Measurements from ENCODE around the gene GORAB. TPM values are rescaled to one million over a fixed set of nuclear protein-coding genes. Genes with fewer than 3 reads are reported as not detected.

GORAB gene
- total and polyA plus RNA-seq, 4 donors: 7.6 to 17.3 (median 11.9) TPM

DNA sequence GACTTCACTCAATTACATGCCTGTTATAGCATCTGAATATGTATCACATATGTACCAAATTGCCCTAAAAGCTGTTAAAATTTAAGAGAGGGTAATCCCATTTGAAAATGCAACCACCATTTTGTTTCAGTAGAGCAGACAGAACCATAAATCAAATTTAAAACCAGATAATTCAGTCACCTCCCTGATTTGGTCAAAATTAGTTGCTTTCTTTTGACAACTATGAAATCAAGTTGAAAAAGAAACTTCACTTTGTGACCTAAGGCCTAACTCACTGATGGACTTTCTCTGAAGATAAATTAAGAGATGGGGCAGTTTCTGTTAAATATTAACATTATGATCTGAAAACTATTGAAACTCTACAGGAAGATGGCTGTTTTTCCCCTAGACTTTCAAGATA is 6.7 kb downstream of the GORAB start:
- Histone ChIP-seq H3K9ac (ENCODE audit: insufficient read depth in 1 of 2, low read length in 2 of 2) (no peak overlapping the region), H3K36me3 (ENCODE audit: control insufficient read depth in 4 of 4, insufficient read depth in 4 of 4, low read length in 4 of 4) (peaks cover 3 to 29% (median 20%) of the 10 kb centered on the region in 4 donors), H3K27me3 (ENCODE audit: control insufficient read depth in 3 of 3, insufficient read depth in 3 of 3, low read length in 2 of 3) (no peaks in the 10 kb centered on the region), H3K27ac (ENCODE audit: low read depth in 1 of 2, low read length in 1 of 2) (peak overlapping the region in 1 of 2 donors; percentile 49), H3K4me3 (no peak overlapping the region), H3K4me1 (ENCODE audit: control insufficient read depth in 5 of 5, insufficient read depth in 5 of 5, low read length in 5 of 5) (peaks cover 0 to 3% (median 0%) of the 10 kb centered on the region in 5 donors), H3K9me3 (ENCODE audit: control insufficient read depth in 4 of 4, insufficient read depth in 3 of 4, low read length in 3 of 4) (no peaks in the 10 kb centered on the region)
- no peak for ATAC-seq (ENCODE audit: insufficient read depth, low FRiP score)
- TF ChIP-seq, protein P1, sequence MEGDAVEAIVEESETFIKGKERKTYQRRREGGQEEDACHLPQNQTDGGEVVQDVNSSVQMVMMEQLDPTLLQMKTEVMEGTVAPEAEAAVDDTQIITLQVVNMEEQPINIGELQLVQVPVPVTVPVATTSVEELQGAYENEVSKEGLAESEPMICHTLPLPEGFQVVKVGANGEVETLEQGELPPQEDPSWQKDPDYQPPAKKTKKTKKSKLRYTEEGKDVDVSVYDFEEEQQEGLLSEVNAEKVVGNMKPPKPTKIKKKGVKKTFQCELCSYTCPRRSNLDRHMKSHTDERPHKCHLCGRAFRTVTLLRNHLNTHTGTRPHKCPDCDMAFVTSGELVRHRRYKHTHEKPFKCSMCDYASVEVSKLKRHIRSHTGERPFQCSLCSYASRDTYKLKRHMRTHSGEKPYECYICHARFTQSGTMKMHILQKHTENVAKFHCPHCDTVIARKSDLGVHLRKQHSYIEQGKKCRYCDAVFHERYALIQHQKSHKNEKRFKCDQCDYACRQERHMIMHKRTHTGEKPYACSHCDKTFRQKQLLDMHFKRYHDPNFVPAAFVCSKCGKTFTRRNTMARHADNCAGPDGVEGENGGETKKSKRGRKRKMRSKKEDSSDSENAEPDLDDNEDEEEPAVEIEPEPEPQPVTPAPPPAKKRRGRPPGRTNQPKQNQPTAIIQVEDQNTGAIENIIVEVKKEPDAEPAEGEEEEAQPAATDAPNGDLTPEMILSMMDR (IDR thresholded peaks at IDR 0.05; ENCODE audit: control extremely low read depth, extremely low read depth): no peak
- no peak for DNase-seq

DNA sequence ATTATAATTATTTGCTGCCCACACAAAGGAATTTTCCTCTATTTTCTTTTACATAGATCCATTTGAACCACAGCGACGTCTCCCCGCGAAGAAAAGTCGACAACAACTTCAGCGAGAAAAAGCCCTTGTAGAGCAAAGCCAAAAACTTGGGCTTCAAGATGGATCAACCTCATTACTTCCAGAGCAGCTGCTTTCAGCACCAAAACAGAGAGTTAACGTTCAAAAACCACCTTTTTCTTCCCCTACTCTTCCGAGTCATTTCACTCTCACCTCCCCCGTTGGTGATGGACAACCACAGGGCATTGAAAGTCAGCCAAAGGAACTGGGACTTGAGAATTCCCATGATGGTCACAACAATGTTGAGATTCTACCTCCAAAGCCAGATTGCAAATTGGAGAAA is 7.2 kb downstream of the GORAB start:
- H3K9me3 ChIP-seq (ENCODE audit: control insufficient read depth in 4 of 4, insufficient read depth in 3 of 4, low read length in 3 of 4): no peaks in the 10 kb centered on the region
- 96 to 98% methylated on average over 9 of the region's 9 CpGs for WGBS, 2 donors
- TF ChIP-seq, protein P1 (IDR thresholded peaks at IDR 0.05; ENCODE audit: control extremely low read depth, extremely low read depth): no peak
- DNase-seq: no peak
- H3K27me3 ChIP-seq (ENCODE audit: control insufficient read depth in 3 of 3, insufficient read depth in 3 of 3, low read length in 2 of 3): no peaks in the 10 kb centered on the region
- peaks cover 3 to 31% (median 20%) of the 10 kb centered on the region in 4 donors for H3K36me3 ChIP-seq (ENCODE audit: control insufficient read depth in 4 of 4, insufficient read depth in 4 of 4, low read length in 4 of 4)
- ATAC-seq (ENCODE audit: insufficient read depth, low FRiP score): no peak
- H3K4me1 ChIP-seq (ENCODE audit: control insufficient read depth in 5 of 5, insufficient read depth in 5 of 5, low read length in 5 of 5): peaks cover 0 to 2% (median 0%) of the 10 kb centered on the region in 5 donors
- no peak overlapping the region for H3K27ac ChIP-seq (ENCODE audit: low read depth in 1 of 2, low read length in 1 of 2)
- no peak overlapping the region for H3K9ac ChIP-seq (ENCODE audit: insufficient read depth in 1 of 2, low read length in 2 of 2)
- no peak overlapping the region for H3K4me3 ChIP-seq

DNA sequence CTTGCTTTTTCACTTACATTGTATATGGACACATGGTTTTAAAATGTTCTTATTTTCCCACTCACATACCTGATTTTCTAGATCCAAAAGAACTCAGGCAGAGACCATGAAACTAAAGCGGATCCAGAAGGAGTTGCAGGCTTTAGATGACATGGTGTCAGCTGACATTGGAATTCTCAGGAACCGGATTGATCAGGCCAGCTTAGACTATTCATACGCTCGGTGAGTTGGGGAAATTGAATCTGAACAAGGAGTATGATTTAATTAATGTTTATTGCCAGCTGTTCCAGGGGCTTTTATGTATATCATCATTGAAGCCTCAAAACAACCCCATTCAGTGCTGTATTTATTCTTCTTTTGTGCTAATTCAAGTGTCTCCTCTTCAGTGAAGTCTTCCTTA is 12.7 kb downstream of the GORAB start:
- Histone ChIP-seq H3K4me3 (no peak overlapping the region), H3K27ac (ENCODE audit: low read depth in 1 of 2, low read length in 1 of 2) (no peak overlapping the region), H3K9ac (ENCODE audit: insufficient read depth in 1 of 2, low read length in 2 of 2) (no peak overlapping the region), H3K27me3 (ENCODE audit: control insufficient read depth in 3 of 3, insufficient read depth in 3 of 3, low read length in 2 of 3) (no peaks in the 10 kb centered on the region), H3K9me3 (ENCODE audit: control insufficient read depth in 4 of 4, insufficient read depth in 3 of 4, low read length in 3 of 4) (no peaks in the 10 kb centered on the region), H3K4me1 (ENCODE audit: control insufficient read depth in 5 of 5, insufficient read depth in 5 of 5, low read length in 5 of 5) (no peaks in the 10 kb centered on the region), H3K36me3 (ENCODE audit: control insufficient read depth in 4 of 4, insufficient read depth in 4 of 4, low read length in 4 of 4) (peaks cover 11 to 51% (median 32%) of the 10 kb centered on the region in 4 donors)
- ATAC-seq (ENCODE audit: insufficient read depth, low FRiP score) (no peak), DNase-seq (no peak)
- WGBS, 2 donors: 98 to 99% methylated on average over 4 of the region's 4 CpGs
- TF ChIP-seq, protein P1 (IDR thresholded peaks at IDR 0.05; ENCODE audit: control extremely low read depth, extremely low read depth): no peak

DNA sequence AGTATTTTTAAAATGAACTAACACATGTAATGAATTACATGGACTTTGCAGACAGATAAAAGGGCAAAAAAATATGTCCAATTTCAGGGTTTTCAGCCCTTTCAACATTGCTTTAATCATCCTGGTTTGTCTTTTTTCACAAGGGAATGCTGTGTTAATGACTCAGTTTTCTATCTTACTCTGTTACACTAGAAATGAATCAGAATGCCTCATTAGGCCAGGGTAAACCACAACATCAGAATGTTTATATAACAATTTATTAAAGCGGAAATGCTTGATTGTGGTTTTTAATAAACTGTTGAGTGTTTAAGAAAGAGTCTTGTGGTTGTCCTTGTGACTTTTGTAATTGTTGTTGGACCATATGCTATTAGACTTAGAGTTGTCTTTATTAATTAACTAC is 13.5 kb downstream of the GORAB start:
- TF ChIP-seq, protein P1 (IDR thresholded peaks at IDR 0.05; ENCODE audit: control extremely low read depth, extremely low read depth): no peak
- peaks cover 11 to 53% (median 34%) of the 10 kb centered on the region in 4 donors for H3K36me3 ChIP-seq (ENCODE audit: control insufficient read depth in 4 of 4, insufficient read depth in 4 of 4, low read length in 4 of 4)
- H3K9ac ChIP-seq (ENCODE audit: insufficient read depth in 1 of 2, low read length in 2 of 2): no peak overlapping the region
- ATAC-seq (ENCODE audit: insufficient read depth, low FRiP score) (no peak), DNase-seq (no peak)
- WGBS, 2 donors: 79 to 94% methylated on average over 1 of the region's 1 CpG
- no peaks in the 10 kb centered on the region for H3K9me3 ChIP-seq (ENCODE audit: control insufficient read depth in 4 of 4, insufficient read depth in 3 of 4, low read length in 3 of 4)
- H3K4me1 ChIP-seq (ENCODE audit: control insufficient read depth in 5 of 5, insufficient read depth in 5 of 5, low read length in 5 of 5): no peaks in the 10 kb centered on the region
- no peak overlapping the region for H3K4me3 ChIP-seq
- no peaks in the 10 kb centered on the region for H3K27me3 ChIP-seq (ENCODE audit: control insufficient read depth in 3 of 3, insufficient read depth in 3 of 3, low read length in 2 of 3)
- no peak overlapping the region for H3K27ac ChIP-seq (ENCODE audit: low read depth in 1 of 2, low read length in 1 of 2)
